GM19025 (cell line): Measurements from ENCODE around the gene GSTA4.
"Not testable (repeated sequence)": the region's sequence is repeated elsewhere in the genome, so short reads cannot be mapped to it uniquely, and the experiment has no call there.

Source experiments
- ATAC-seq: cut with Tn5 transposase; IDR thresholded peaks from one replicate; pipeline ENCODE4 v1.9.1; 2021; ENCODE audit warnings: mild to moderate bottlenecking, low read depth, moderate library complexity; ENCODE audit not compliant: unreplicated experiment

GSTA4 gene

GRCh38 chr6:53014744-53015143 lies 19.7 kb upstream of the GSTA4 start:
- no peak for ATAC-seq

GRCh38 chr6:53014063-53014462 lies 19.0 kb upstream of the GSTA4 start:
- no peak for ATAC-seq

- ATAC-seq, result no peak
These were observed 16.9 kb upstream of the GSTA4 start for GRCh38 chr6:53011979-53012378.

DNA sequence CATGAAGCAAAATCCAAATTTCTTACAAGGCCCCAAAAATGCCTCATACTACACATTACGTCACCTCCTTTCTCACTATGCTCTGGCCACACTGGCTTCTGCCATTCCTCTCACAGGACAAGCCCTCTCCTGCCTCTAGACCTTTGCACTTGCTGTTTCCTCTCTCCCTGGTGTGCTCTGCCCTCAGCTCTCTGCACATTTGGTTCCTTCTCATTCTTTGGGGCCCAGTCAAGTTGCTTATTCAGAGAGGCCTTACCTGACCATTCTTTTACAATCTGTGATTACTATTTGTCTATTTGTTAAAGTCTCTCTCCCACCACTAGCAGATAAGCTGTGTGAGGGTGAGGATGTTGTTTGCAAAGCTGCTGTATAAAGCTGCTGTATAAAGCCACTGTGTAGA lies 15.4 kb upstream of the GSTA4 start:
- ATAC-seq, result no peak

GRCh38 chr6:53009511-53009910 lies 14.4 kb upstream of the GSTA4 start:
- no peak for ATAC-seq

GRCh38 chr6:53009056-53009455 lies 14.0 kb upstream of the GSTA4 start:
- ATAC-seq, result no peak

- not testable (repeated sequence) for ATAC-seq
These were observed 13.2 kb upstream of the GSTA4 start for GRCh38 chr6:53008192-53008687.

DNA sequence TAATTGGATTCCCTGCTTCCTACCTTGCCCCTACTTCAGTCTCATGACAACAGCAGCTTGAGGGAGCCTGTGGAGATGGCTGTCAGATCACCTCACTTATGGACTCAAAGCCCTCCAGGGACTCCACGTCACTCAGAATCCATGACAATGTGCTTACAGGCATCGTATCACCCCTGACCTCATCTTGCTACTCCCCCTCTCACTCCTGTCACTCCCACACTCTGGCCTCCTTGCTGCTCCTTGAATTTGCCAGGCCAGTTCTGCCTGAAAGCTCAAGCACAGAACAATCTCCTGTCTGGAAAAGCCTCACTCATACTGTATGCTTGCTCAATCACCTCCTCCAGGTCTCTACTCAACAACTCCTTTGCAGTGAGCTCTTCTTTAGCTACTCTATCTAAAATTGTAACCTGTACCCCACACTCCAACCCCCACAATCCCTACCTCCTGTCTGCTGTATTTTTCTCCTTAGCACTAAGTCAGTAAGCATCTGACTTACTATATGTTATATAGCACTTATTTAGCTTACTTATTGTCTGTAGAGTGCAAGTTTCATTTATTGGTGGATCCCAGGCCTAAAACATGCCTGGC lies 10.7 kb upstream of the GSTA4 start:
- no peak for ATAC-seq

- ATAC-seq, result no peak
These were observed 4.4 kb upstream of the GSTA4 start for GRCh38 chr6:52999456-52999855.

DNA sequence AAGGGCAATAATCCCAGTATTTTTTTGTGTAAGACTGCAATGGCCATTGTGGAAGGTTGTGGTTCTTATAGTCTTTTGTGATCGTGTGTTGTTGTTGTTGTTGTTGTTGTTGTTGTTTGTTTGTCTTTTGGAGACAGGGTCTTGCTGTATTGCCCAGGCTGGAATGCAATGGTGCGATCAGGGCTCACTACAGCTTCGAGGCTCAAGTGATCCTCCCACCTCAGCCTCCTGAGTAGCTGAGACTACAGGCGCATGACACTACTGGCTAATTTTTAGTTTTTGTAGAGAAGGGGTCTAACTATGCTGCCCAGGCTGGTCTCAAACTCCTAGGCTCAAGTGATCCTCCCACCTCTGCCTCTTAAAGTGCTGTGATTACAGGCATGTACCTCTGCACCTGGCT lies 3.5 kb upstream of the GSTA4 start:
- no peak for ATAC-seq

DNA sequence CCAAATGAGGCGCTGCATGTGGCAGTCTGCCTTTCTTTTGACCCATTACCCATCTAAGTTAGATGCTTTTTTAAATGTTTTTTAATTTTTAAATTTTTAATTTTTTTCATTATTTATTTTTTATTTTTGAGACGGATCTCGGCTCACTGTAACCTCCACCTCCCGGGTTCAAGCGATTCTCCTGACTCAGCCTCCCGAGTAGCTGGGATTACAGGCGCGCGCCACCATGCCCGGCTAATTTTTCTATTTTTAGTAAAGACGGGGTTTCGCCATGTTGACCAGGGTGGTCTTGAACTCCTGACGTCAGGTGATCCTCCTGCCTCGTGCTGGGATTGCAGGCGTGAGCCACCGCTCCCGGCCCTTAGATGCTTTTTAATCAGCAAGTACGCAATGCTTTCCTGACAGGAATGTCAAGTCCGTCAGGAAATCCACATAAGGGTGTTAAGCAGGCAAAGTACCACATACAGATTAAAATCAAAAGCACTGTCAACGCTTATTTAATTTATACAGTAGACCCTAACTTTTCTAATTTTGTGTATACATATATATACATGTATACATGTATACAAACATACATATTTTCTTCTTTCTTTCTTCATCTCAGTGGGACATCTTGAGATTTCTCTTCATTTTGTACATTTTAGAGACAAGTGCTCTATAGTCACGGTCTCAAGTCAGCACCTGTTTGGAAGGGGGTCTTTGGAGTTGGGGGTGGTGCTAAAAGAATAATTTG lies 995 bp upstream of the GSTA4 start:
- ATAC-seq, result no peak

DNA sequence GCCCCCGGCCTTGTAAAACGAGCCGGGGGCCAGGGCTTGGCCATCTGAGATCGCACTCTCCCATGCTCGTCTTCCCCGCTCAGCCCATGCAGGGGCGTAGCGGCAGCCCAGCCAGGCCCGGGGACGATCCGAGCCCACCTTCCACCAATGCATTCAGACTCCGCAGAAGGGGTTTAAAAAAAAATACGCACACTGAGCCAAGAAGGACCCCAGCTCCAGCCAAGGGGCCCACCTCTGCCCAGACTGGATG lies 320 bp downstream of the GSTA4 start:
- ATAC-seq, result peak; percentile 2

DNA sequence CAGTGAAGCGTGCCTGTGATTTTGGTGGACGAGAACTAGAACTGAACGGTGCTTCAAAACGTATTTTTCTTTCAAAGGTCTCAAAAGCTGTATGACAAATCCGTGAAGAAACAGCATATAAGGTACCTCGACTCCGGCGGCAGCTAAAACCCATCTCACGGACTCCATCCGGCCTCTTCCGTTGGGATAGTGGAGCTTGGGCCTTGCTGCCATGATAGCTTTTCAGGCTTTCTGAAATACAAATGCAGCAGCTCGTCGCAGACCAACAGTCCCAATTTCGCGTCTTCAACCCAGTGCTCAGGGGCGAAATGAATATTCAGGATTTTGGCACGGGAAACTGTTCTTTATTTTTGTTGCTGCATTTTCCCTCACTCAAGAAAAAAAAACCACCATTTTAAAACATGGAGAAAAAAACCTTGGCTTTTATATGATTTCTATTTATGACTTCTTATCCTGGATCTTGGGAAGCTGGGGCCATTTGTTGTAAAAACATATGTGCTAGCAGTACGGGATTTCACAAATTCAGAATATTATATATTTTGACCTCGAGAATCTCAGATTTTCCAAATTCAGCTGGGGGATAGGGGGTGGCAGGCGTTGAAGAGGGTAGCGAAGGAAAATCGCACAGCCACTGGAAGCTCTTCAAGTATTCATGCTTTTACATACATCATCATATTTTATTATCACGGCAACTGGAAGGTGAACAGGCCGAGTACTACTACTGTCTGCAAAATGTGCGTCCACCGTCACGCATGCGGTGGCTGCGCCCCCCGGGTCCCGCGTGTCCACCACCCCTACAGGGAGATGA lies 849 bp downstream of the GSTA4 start:
- ATAC-seq, result no peak

DNA sequence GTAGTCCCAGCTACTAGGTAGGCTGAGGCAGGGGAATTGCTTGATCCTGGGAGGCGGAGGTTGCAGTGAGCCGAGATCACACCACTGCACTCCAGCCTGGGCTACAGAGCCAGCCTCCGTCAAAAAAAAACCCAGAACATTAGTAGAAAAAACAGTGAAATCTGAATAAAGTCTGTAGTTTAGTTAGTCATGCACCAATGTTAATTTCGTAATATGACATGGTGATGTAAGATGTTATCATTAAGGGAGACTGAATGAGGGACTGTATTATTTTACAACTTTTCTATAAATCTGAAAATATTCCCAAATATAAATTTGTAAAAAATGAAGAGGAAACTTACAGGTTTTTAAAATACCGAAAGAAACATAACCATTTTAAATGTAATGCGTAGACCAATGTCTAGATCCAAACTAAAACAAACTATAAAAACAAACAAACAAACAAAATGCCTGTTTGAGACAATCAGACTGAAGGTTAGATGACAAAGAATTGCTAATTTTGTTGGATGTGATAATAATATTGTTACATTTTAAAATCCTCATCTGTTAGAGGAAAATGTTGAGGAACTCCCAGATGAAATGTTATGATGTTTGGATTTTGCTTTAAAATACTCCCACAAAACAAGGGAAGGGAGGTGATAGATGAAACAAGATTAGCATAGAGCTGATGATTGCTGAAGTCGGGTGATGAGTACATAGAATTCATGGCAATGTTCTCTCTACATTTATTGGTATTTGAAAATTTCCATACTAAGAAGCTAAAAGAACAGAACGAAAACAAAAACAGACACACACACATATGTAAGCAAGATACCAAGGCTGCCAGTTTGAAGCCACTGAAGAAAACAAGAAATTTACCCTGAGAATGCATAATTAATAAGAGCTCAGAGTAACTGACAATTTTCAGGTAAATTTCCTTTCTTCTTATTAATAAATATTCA lies 1.8 kb downstream of the GSTA4 start:
- no peak for ATAC-seq

DNA sequence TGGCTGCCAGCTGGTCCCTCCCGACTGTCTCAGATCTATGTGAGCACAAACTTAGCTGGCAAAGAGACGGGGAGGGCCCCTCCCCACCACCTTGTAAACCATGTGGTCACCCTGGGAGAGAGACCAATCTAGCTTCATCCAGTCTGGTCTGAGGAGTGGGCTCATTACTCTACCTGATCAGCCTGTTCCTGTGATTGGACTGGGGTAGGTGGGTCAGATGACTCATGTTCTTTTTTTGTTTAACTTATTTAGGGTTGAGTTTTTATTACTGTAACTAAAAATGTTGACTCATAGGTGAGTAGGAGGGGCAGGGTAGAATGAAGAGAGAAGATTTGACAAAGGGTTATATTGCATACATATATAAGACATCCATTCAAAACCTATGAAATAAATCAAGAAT lies 4.7 kb downstream of the GSTA4 start:
- no peak for ATAC-seq

- no peak for ATAC-seq
These were observed 9.9 kb downstream of the GSTA4 start for GRCh38 chr6:52985228-52985627.

DNA sequence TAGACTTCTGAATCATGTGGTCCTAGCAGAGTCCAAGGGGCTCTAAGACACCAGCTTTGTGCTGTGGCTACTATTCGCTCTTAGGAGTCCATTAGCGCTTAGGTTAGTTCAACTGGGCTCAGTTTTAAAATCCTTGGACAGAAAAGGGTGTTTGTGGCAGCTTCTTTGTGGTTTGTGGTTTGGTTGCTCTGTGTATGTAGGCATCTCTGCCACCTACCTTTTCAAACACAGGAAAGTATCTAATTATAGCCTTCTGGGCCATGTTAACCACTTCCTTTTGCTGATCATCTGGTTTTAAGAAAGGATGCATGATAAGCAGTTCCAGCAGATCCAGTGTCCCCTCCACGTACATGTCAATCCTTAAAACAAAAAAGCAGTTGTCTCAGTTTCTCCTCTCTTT lies 10.8 kb downstream of the GSTA4 start:
- ATAC-seq, result peak; percentile 69

DNA sequence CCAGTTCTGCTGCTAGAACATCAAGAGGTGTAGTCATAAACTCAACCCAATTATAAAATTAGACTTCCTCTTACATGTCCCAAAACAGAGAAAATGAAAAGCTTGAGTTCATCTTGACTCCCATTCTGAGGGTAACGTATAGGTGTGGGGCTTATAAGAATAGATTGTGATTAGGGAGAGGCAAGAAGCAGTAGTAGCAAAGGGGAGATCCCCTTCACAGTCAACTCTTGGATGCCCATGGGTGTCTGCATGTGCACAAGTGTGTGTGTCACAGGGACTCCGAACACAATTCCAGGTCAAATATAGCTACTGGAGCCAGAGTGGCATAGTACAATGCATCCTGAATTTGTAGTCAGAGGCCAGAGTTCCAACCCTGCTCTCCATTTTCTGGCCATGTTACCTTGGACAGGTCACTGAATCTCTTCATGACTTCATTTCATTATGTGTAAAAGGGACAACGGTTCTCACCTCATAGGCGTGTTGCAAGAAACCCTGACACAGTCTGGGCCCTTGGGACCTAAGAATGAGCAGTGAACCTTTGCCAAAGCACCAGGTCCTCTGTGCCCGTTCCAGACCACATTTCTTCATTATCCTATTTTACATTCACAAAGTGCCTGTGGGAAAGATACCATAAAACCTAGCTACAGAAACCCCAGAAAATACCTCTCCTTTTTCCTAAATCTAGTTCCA lies 11.8 kb downstream of the GSTA4 start:
- ATAC-seq, result no peak

DNA sequence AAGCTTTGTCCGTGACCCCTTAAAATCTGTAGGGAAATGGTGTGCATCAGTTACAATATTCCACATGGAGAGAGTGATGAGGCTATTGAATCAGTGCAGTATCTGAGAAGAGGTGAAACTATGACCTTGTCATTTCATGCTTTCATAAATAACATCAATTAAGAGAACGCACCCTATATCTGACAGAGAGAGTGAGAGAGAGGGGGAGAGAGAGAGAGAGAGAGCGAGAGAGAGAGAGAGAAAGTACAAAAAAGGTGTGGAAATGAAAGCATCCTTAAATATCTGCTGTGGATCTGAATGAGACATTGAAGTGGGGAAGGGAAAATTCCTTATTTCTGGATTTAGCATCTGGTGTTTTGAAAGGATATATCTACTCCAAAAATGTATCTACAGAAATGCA lies 12.4 kb downstream of the GSTA4 start:
- no peak for ATAC-seq

GRCh38 chr6:52981222-52981900 lies 13.7 kb downstream of the GSTA4 start:
- no peak for ATAC-seq
